T-helper 1 cell treated with Interleukin-12 subunit alpha and Interleukin-12 subunit beta and Interleukin-4 antibody, amounts not matched to agents 30 μg/mL and 1 μg/mL, for 36 hours (primary cell): ENCODE data around the gene RYR2.

Source experiments
- H3K27ac Mint-ChIP-seq: one replicate; pipeline ENCODE4 v1.8.0; 2021; ENCODE audit warnings: mild to moderate bottlenecking, mixed read lengths
- H3K27me3 Mint-ChIP-seq: one replicate; pipeline ENCODE4 v1.8.0; 2021; ENCODE audit warnings: low read depth, mixed read lengths
- H3K36me3 Mint-ChIP-seq: one replicate; pipeline ENCODE4 v1.8.0; 2021; ENCODE audit warnings: low read depth, mixed read lengths
- H3K4me1 Mint-ChIP-seq: one replicate; pipeline ENCODE4 v1.8.0; 2021; ENCODE audit warnings: low read depth, mixed read lengths
- H3K4me3 Mint-ChIP-seq: one replicate; pipeline ENCODE4 v1.8.0; 2021; ENCODE audit warnings: mild to moderate bottlenecking, moderate library complexity, mixed read lengths
- H3K9me3 Mint-ChIP-seq: one replicate; pipeline ENCODE4 v1.8.0; 2021; ENCODE audit warnings: mixed read lengths

Gene RYR2

DNA sequence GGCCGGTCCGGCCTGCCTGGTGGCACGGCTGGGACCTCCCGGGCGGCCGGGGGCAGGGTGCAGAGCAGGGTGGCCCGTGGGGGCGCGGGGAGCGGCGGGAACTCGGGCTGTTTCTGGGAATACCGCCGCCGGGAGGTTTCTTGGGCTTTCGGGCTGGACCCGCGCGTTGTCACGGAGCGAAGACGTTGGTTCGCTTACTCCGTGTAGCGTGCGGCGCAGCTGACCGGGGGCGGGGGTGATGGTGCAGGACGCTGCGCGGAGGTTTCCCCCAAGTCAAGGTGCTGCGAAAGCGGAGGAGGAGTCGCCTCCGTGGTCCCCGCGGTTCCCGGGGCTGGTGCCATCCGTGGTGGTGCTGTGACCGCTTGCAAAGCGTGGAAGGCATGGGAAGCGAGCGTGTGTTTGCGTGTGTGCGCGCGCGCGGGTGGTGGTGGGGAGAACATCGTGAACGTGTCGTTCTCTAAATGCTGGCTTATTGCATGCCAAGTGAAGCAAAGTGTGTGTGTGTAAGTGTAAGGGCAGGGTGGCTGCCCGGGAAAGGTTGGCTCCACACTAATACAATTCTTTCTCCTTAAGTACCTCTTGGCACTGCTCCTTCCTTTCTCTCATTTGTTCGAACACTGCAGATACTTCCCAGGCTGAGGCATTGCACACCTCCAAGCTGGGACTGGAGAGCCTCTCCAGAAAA, 1.1 kb downstream of the RYR2 start:
- H3K27me3 Mint-ChIP-seq, result peaks cover 20% of the 10 kb centered on the region
- no peaks in the 10 kb centered on the region for H3K36me3 Mint-ChIP-seq
- H3K4me1 Mint-ChIP-seq, result peaks cover 7% of the 10 kb centered on the region
- no peaks in the 10 kb centered on the region for H3K9me3 Mint-ChIP-seq
- H3K27ac Mint-ChIP-seq, result no peak overlapping the region
- H3K4me3 Mint-ChIP-seq, result no peak overlapping the region

DNA sequence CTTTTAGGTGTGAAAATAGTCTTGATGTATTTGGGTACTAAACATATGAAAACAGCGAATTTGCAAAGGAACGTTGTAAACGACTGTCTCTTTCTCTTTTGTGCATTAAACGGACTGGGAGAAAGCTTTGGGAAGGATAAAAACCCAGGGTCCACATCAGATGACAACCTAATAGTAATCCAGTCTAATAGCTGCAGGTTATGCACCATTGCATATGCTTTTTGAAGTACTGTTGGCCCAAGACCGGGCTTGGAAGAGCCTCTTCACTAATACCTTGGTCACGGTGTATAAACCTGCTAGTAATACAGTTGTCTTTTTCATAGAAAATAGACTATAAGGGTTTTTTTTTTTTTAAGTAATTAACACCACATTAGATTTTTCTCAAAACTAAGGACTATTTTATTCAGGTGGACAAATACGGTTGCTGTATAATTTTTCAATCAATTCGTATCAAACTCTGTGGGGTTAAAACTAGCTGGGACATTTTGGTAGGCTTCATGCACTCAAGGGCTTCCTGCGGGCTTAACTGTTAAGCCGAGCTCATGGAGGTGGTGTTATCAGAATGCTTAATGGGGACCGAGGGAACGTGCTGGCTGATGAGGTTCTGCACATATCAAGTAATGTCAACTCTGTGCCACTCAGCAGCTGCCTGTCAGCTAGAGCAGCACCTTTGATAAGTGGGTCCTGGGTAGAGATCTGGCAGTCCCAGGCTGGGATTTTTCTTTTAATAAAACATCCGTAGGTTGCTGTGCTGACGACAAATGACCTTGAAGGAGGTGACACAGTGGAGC, 2.1 kb downstream of the RYR2 start:
- Mint-ChIP-seq H3K27ac (no peak overlapping the region), H3K36me3 (no peaks in the 10 kb centered on the region), H3K9me3 (no peaks in the 10 kb centered on the region), H3K4me3 (no peak overlapping the region), H3K27me3 (peaks cover 20% of the 10 kb centered on the region), H3K4me1 (peaks cover 7% of the 10 kb centered on the region)

DNA sequence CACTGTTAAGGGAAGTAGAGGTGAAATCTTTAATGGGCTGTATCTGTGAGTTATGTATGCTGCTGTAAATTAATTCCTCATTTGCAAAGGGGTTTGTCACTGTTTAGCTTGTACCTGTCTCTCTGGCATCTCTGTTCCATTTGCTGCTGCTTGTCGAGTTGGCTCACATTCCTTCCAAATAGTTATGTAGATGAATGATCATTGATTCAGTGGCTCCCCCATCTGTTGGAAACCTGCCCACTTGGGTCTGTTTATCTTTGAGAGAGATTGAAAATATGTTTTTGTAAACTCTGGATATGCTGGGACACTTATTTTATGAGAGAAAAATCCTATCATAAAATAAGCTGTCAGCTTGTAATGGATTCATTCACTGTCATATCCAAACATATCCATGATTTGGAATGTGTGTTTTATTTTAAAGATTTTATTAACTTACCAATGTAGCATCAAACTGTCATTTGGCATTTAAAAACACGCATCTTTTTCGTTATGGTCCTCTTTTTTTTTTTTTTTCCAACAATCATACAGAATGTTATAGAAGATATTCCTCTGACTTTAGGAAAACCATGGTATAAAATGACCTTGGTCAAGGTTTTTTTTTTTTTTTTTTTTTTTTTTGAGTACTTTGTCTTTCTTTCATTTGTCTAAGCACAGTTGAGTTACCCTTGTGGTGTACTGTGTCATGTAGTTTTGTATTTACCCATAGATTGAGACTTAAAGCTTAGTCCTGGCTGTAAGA, 3.5 kb downstream of the RYR2 start:
- H3K9me3 Mint-ChIP-seq, result no peaks in the 10 kb centered on the region
- H3K4me1 Mint-ChIP-seq, result peaks cover 7% of the 10 kb centered on the region
- H3K36me3 Mint-ChIP-seq, result no peaks in the 10 kb centered on the region
- H3K27ac Mint-ChIP-seq, result no peak overlapping the region
- no peak overlapping the region for H3K4me3 Mint-ChIP-seq
- H3K27me3 Mint-ChIP-seq, result peaks cover 14% of the 10 kb centered on the region

DNA sequence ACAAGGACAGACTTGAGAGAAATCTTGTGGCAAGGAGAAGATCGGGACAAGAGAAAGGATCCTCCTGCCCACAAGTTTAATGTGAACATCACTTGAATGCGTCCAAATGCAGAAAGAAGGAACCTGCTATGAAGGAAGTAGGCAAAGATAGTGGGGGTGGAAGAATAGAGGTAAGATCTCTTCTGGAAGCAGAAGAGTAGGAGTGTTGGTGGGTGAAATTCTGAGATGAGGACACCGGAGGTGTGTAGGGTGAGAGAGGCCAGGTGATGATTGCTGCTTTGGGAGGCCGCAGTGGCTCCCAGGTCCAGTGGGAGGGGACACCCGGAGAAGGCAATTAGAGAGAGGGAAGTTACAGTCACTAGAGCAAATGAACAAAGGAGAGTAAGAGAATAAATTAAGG, 6.8 kb downstream of the RYR2 start:
- Mint-ChIP-seq H3K4me3 (no peak overlapping the region), H3K4me1 (no peaks in the 10 kb centered on the region), H3K9me3 (no peaks in the 10 kb centered on the region), H3K36me3 (no peaks in the 10 kb centered on the region), H3K27ac (no peak overlapping the region), H3K27me3 (no peaks in the 10 kb centered on the region)

DNA sequence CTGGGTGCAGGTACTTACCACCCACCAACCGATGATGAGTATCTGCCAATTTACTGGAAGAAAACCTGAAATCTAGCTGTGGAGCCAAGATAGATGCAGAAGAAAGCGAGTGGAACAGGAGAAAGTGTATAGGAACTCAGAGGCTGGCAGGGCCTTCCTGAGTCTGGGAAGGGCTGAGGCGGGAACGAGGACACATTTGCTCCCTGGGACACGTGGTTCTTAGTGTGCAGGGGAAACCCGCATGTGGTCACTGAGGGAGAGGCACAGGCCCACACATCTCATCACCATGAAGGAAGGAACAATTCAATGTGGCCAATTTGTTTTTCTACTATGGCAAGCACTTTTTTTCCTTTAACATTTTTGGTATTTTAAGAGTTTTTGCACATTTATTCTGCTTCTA, 8.2 kb downstream of the RYR2 start:
- H3K4me1 Mint-ChIP-seq, result no peaks in the 10 kb centered on the region
- H3K27me3 Mint-ChIP-seq, result no peaks in the 10 kb centered on the region
- no peaks in the 10 kb centered on the region for H3K36me3 Mint-ChIP-seq
- H3K4me3 Mint-ChIP-seq, result no peak overlapping the region
- H3K9me3 Mint-ChIP-seq, result no peaks in the 10 kb centered on the region
- H3K27ac Mint-ChIP-seq, result no peak overlapping the region

DNA sequence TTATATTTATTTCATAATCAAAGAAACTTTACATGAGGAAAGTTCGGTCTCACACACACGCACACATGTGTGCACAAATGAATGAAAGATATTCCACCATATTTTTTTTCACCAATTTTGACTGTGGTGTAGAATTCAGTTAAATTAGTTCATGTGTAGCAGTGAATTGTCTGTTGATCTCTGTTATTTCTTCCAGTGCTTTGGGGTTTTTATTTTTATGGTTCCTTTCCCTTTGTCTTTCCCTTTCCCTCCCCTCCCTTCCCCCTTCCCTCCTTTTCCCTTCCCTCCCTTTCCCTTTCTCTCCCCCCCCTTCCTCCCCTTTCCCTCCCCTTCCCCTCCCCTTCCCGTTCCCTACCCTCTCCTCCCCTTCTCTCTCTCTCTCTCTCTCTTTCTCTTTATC, 8.9 kb downstream of the RYR2 start:
- H3K4me3 Mint-ChIP-seq, result no peak overlapping the region
- no peaks in the 10 kb centered on the region for H3K27me3 Mint-ChIP-seq
- H3K9me3 Mint-ChIP-seq, result no peaks in the 10 kb centered on the region
- H3K36me3 Mint-ChIP-seq, result no peaks in the 10 kb centered on the region
- H3K27ac Mint-ChIP-seq, result no peak overlapping the region
- no peaks in the 10 kb centered on the region for H3K4me1 Mint-ChIP-seq

DNA sequence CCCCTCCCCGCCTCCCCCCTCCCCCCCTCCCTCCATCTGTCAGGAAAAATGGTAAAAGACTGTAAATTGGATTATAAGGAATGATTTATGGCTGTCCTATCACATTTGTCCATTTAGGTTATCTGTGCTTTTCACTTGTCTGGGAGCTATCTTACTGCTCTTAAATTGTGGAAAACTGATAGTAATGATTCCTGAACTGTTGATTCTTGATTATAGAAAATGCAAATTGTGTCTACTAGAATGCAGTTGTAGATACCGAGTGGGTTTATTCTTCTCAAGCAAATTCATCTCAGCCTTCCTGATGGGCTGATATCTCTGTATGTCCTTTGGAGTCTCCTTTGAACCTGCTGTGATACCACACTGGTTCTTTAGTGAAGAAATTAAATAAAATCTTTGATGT, 12.3 kb downstream of the RYR2 start:
- Mint-ChIP-seq H3K9me3 (no peaks in the 10 kb centered on the region), H3K27me3 (no peaks in the 10 kb centered on the region), H3K27ac (no peak overlapping the region), H3K4me3 (no peak overlapping the region), H3K36me3 (no peaks in the 10 kb centered on the region), H3K4me1 (no peaks in the 10 kb centered on the region)

DNA sequence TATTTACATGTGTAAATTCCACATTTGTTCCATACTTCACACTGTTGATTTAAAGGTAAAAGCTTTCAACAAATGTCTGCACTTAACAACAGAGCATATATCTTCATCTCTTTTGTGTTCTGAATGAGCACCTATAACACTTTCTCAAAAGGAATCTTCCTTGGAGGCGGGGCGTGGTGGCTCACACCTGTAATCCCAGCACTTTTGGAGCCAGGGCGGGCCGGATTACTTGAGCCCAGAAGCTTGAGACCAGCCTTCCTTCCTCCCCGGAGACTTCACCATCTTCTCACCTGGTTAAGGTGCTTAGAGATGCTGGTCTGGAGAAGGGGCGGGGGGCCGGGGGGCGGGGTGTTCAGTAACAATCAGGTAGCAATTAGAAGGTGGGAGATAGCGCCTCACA, 16.5 kb downstream of the RYR2 start:
- no peak overlapping the region for H3K4me3 Mint-ChIP-seq
- H3K36me3 Mint-ChIP-seq, result no peaks in the 10 kb centered on the region
- no peak overlapping the region for H3K27ac Mint-ChIP-seq
- no peaks in the 10 kb centered on the region for H3K9me3 Mint-ChIP-seq
- no peaks in the 10 kb centered on the region for H3K27me3 Mint-ChIP-seq
- H3K4me1 Mint-ChIP-seq, result no peaks in the 10 kb centered on the region

DNA sequence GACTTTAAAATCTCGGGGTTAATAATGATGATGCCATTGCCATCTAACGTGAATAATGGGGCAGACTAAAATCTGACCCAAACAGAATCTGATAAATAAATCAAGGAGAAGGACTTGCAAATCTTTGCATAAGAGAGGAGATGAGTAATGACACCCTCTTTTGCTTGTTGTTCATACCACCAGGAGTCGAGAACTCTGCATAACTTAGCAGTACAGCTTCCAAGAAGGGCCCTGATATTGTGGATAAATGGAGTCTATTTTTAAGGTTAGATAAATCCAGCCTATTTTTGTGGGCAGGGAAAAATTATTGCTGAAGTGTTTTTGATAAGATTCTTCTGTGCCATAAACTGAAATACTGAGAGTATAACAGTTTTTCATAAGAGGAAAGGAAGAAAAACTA, 17.3 kb downstream of the RYR2 start:
- Mint-ChIP-seq H3K4me3 (no peak overlapping the region), H3K4me1 (no peaks in the 10 kb centered on the region), H3K36me3 (no peaks in the 10 kb centered on the region), H3K9me3 (no peaks in the 10 kb centered on the region), H3K27me3 (no peaks in the 10 kb centered on the region), H3K27ac (no peak overlapping the region)

DNA sequence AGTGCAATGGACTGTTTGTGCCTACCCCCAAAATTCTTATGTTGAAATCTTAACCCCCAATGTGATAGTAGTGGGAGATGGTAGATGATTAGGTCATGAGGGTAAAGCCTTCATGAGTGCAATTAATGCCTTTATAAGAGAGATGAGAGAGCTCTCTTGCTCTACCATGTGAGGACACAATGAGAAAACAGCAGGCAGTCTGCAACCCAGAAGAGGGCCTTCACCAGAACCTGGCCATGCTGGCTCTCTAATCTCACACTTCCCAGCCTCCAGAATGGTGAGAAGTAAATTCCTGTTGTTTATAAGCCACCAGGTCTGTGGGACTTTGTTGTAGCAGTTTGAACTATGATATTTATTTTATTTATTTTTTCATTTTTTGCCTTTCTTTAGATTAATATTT, 21.0 kb downstream of the RYR2 start:
- Mint-ChIP-seq H3K36me3 (no peaks in the 10 kb centered on the region), H3K27ac (no peak overlapping the region), H3K9me3 (peaks cover 3% of the 10 kb centered on the region), H3K4me1 (no peaks in the 10 kb centered on the region), H3K27me3 (no peaks in the 10 kb centered on the region), H3K4me3 (no peak overlapping the region)

DNA sequence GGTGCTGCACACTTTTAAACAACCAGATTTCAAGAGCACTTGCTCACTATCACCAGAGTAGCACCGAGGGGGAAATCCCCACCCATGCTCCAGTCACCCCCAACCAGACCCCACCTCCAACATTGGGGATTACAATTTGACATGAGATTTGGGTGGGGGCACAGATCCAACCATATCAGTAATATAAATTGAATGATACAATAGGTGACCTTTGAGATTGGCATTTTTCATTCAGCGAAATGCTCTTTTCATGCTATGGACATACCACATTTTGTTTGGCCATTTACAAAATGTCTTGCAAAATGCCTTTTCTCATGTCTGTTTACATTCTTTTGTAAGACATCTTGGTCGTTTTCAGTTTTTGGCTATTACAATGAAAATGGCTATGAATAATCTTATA, 23.9 kb downstream of the RYR2 start:
- no peaks in the 10 kb centered on the region for H3K27me3 Mint-ChIP-seq
- H3K9me3 Mint-ChIP-seq, result peaks cover 3% of the 10 kb centered on the region
- no peaks in the 10 kb centered on the region for H3K4me1 Mint-ChIP-seq
- no peak overlapping the region for H3K4me3 Mint-ChIP-seq
- no peaks in the 10 kb centered on the region for H3K36me3 Mint-ChIP-seq
- no peak overlapping the region for H3K27ac Mint-ChIP-seq

DNA sequence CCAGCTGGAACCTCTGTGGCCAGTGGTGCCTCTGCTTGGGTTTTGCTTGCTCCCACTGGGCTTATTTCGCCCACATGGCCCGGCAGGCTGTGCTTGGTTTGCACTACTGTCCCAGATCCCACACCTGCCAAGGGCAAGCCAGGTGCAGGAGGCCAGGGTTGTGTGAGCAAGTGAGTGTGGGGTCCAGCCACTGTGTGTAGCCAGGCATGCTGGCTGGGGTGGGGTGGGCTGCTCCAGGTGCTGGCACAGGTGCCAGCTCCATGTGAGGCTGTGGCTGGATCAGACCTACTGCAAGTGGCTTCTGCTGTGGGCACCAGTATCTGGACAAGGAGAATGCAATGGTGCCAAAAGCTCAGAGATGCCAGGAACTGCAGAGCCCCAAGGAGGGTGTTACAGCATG, 28.5 kb downstream of the RYR2 start:
- no peaks in the 10 kb centered on the region for H3K27me3 Mint-ChIP-seq
- H3K36me3 Mint-ChIP-seq, result no peaks in the 10 kb centered on the region
- H3K27ac Mint-ChIP-seq, result no peak overlapping the region
- H3K4me3 Mint-ChIP-seq, result no peak overlapping the region
- no peaks in the 10 kb centered on the region for H3K4me1 Mint-ChIP-seq
- H3K9me3 Mint-ChIP-seq, result peaks cover 11% of the 10 kb centered on the region

DNA sequence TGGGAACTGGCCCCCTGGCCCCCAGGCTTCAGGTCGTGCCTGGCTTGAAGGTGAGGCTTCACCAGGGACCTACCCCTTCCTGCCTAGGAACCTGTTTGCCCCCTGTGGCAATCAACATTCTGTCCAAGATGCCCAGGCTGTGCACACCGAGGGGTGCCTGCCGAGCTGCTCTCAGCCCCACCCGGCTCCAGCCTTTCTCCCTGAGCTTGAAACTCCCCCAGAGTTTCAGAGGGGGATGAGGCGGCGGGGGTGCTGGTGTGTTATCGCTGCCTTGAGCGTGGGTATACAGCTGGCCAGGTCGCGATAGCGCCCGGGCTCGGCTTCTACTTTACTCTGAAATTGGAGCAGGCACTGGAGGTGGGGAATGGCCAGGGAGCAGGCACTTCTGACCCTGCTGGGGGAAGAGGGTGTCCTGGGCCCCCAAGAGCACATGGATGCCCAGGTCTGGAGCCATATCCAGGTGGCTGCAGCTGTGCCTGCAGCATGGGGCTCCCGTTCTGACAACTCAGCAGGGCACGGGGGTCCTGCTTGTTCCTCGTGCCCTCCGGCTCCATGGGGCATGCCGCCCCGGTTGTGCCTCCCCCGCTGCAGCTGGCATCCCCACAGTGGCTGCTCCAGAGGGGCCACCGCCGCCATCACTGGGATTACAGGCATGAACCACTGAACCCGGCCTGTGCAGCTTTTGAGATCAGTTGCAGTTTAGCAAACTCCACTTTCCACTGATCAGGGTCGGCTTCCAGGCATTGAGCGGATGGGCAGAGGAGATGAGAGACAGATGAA, 29.8 kb downstream of the RYR2 start:
- H3K4me3 Mint-ChIP-seq, result no peak overlapping the region
- H3K4me1 Mint-ChIP-seq, result no peaks in the 10 kb centered on the region
- H3K36me3 Mint-ChIP-seq, result no peaks in the 10 kb centered on the region
- no peaks in the 10 kb centered on the region for H3K27me3 Mint-ChIP-seq
- peaks cover 11% of the 10 kb centered on the region for H3K9me3 Mint-ChIP-seq
- no peak overlapping the region for H3K27ac Mint-ChIP-seq

DNA sequence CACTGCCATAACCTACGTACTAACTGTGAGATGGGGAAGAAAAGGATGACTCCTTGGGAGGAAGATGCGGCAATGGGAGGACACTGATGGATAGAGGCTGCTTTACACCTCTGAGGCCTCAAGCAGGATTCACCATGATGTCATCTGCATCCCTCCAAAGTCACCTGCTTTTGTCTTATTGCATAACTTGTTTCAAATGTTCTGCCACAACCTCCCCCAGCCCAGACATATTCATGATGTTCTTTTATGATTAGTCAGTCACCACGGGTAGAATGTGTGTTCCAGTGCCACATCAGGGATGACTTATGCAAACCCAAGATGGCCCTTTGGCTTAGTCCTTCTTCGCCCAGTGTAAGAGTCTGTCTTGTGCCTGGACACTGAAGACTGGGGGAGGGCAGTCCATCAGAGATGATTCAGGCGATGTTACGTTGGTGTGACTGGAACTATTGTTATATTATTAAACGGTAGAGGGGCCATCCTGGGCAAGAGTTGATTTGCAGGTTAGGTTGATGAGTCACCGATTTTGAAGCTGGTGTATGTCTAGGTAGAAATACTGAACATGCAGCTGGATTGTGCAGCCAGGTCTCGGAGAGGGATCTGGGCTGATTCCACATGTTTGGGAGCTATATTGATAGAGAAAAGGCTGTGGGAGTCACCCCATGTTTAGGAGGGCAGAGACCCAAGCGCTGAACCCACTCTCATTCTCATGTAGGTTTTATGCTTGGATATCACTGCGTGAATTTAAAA, 32.6 kb downstream of the RYR2 start:
- Mint-ChIP-seq H3K9me3 (peaks cover 8% of the 10 kb centered on the region), H3K27me3 (no peaks in the 10 kb centered on the region), H3K36me3 (no peaks in the 10 kb centered on the region), H3K4me3 (no peak overlapping the region), H3K27ac (no peak overlapping the region), H3K4me1 (no peaks in the 10 kb centered on the region)
